Brain microvascular endothelial cell (primary cell): Measurements from ENCODE around the gene KDM2B.

Experiments used
- DNase-seq: peaks from one replicate; pipeline ENCODE4 v3.0.0-alpha.2; 2020
- H3K27ac ChIP-seq: fragments of 250-450 bp; sonication (Bioruptor Pico); 2 replicates; pipeline ENCODE4 v1.5.1; 2020; ENCODE audit warnings: mild to moderate bottlenecking, moderate library complexity
- H3K27me3 ChIP-seq: fragments of 250-450 bp; sonication (Bioruptor Pico); replicated peaks from 2 replicates; pipeline ENCODE4 v1.5.1; 2020; ENCODE audit warnings: mild to moderate bottlenecking
- H3K36me3 ChIP-seq: fragments of 250-450 bp; sonication (Bioruptor Pico); replicated peaks from 2 replicates; pipeline ENCODE4 v1.5.1; 2020; ENCODE audit warnings: mild to moderate bottlenecking
- H3K4me3 ChIP-seq: 2 replicates; pipeline ENCODE4 v1.5.1; 2011; ENCODE audit warnings: low read depth, mild to moderate bottlenecking, control low read depth, low read length, moderate library complexity
- CTCF ChIP-seq: IDR thresholded peaks from 2 replicates; pipeline ENCODE4 v1.5.1; 2011; ENCODE audit warnings: low read depth, mild to moderate bottlenecking, moderate library complexity, low read length, control low read depth, inconsistent platforms; ENCODE audit errors: missing control alignments
- in situ Hi-C: cut with HindIII; loops from 2 replicates; pipeline ENCODE4 v1.10.0; 2017; ENCODE audit warnings: low sequenced_read_pairs, low pct_ligation_motif_present

Gene KDM2B

GRCh38 chr12:121512561-121512960 is 68.3 kb downstream of the KDM2B start:
- in situ Hi-C loops: no loop called here
- peak; percentile 82 for DNase-seq
- Histone ChIP-seq H3K36me3 (no peaks in the 10 kb centered on the region), H3K27ac (peak overlapping the region; percentile 58), H3K4me3 (no peak overlapping the region), H3K27me3 (no peaks in the 10 kb centered on the region)
- no peak for TF ChIP-seq CTCF

- peak overlapping the region; percentile 58 for H3K27ac ChIP-seq
- H3K4me3 ChIP-seq: no peak overlapping the region
- no peaks in the 10 kb centered on the region for H3K36me3 ChIP-seq
- no peak for TF ChIP-seq CTCF
- peak; percentile 35 for DNase-seq
- H3K27me3 ChIP-seq: no peaks in the 10 kb centered on the region
- in situ Hi-C loops: no loop called here
These were observed 68.9 kb downstream of the KDM2B start for GRCh38 chr12:121511916-121512315.

GRCh38 chr12:121509339-121509738 is 71.5 kb downstream of the KDM2B start:
- H3K27me3 ChIP-seq: no peaks in the 10 kb centered on the region
- DNase-seq: no peak

GRCh38 chr12:121508533-121508932 is 72.3 kb downstream of the KDM2B start:
- no peaks in the 10 kb centered on the region for H3K27me3 ChIP-seq
- no peak for DNase-seq
- H3K27ac ChIP-seq: no peak overlapping the region
- H3K36me3 ChIP-seq: no peaks in the 10 kb centered on the region
- no peak for TF ChIP-seq CTCF
- in situ Hi-C loops: no loop called here
- no peak overlapping the region for H3K4me3 ChIP-seq

More at GRCh38 chr12:121509339-121509738, 71.5 kb downstream of the KDM2B start:
- Histone ChIP-seq H3K36me3 (no peaks in the 10 kb centered on the region), H3K27ac (no peak overlapping the region), H3K4me3 (no peak overlapping the region)
- in situ Hi-C loops: no loop called here
- TF ChIP-seq CTCF: no peak

- DNase-seq: no peak
- no peak for TF ChIP-seq CTCF
- Histone ChIP-seq H3K27ac (no peak overlapping the region), H3K4me3 (no peak overlapping the region), H3K36me3 (no peaks in the 10 kb centered on the region), H3K27me3 (no peaks in the 10 kb centered on the region)
- in situ Hi-C loops: no loop called here
These were observed 72.8 kb downstream of the KDM2B start for GRCh38 chr12:121507984-121508383.

- no peak for DNase-seq
- no peaks in the 10 kb centered on the region for H3K27me3 ChIP-seq
- no peak overlapping the region for H3K4me3 ChIP-seq
- no peak for TF ChIP-seq CTCF
- H3K36me3 ChIP-seq: no peaks in the 10 kb centered on the region
- no peak overlapping the region for H3K27ac ChIP-seq
- in situ Hi-C loops: no loop called here
These were observed 73.6 kb downstream of the KDM2B start for GRCh38 chr12:121507245-121507644.
